ENCODE data around the gene ZG16B. TPM values are rescaled to one million over a fixed set of nuclear protein-coding genes. Genes with fewer than 3 reads are reported as not detected.

ZG16B gene
- total and polyA plus RNA-seq, 9 donors = 0.28 to 0.61 (median 0.43) TPM; not detected in 1

DNA sequence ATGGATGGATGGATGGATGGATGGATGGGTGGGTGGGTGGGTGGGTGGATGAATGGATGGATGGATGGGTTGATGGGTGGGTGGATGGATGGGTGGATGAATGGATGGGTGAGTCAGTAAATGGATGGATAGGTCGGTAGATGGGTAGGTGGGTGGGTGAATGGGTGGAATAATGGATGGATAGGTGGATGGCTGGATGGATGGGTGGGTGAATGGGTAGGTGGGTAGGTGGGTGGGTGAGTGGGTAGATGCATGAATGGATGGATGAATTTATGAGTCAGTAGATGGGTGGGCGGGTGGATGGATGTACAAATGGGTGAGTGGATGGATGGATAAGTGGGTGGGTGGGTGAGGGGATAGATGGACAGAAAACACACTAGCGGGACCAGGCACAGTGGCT is 4.9 kb downstream of the ZG16B start:
- Histone ChIP-seq H3K27ac (ENCODE audit: low read length) (no peak overlapping the region), H3K9me3 (replicated peaks; ENCODE audit: control insufficient read depth, low read depth, low read length) (no peaks in the 10 kb centered on the region), H3K4me3 (ENCODE audit: low read length) (no peak overlapping the region), H3K4me1 (ENCODE audit: control insufficient read depth, insufficient read depth, low read length) (peaks cover 6% of the 10 kb centered on the region), H3K27me3 (ENCODE audit: control insufficient read depth, insufficient read depth, low read length) (peaks cover 21% of the 10 kb centered on the region), H3K36me3 (ENCODE audit: control insufficient read depth, insufficient read depth, low read length) (no peaks in the 10 kb centered on the region)
- DNase-seq = no peak
- 62% methylated on average over 2 of the region's 3 CpGs for WGBS (ENCODE audit: insufficient coverage)

DNA sequence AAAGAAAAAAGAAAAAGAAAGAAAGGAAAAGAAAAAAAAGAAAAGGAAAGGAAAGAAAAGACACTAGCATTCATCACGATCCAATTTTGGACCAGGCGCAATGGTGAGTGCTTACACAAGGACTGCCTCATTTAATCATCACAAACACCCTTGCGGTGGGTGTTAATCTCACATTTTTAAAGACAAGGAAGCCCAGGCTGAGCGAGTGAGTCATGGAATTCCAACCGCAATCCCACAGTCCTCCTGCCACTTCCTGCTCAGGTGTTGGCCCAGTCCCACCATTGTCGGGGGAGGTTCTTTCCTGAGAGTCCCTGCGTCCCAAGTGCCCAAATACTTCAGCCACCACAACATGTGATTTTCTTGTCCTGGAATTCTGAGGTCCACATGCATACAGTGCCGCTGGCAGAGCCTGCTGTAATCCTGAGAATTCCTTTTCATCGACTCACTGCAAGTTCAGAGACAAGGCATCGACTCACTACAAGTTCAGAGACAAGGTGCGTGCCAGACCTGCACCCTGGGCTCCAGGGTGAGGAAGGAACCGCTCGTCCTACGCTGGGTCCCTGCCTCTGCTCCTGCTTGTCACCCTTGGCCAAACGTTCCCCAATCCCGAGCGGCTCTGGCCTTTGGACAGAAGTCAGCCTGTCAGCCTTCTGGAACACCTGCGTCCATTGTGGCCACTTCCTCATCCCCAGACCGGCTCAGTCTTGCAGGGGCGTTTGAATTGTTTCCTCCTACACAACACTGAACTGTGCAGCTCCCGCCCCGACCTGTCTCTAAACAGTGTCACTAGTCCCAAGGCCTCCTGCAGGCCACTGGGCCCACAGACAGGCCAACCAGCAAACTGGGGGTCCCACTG is 5.8 kb downstream of the ZG16B start:
- H3K4me3 ChIP-seq (ENCODE audit: low read length) = no peak overlapping the region
- H3K4me1 ChIP-seq (ENCODE audit: control insufficient read depth, insufficient read depth, low read length) = peaks cover 3% of the 10 kb centered on the region
- no peaks in the 10 kb centered on the region for H3K36me3 ChIP-seq (ENCODE audit: control insufficient read depth, insufficient read depth, low read length)
- H3K9me3 ChIP-seq (replicated peaks; ENCODE audit: control insufficient read depth, low read depth, low read length) = no peaks in the 10 kb centered on the region
- H3K27ac ChIP-seq (ENCODE audit: low read length) = no peak overlapping the region
- 54% methylated on average over 15 of the region's 22 CpGs for WGBS (ENCODE audit: insufficient coverage)
- H3K27me3 ChIP-seq (ENCODE audit: control insufficient read depth, insufficient read depth, low read length) = peaks cover 21% of the 10 kb centered on the region
- DNase-seq = no peak

GRCh38 chr16:2836646-2837508 is 6.8 kb downstream of the ZG16B start:
- peaks cover 21% of the 10 kb centered on the region for H3K27me3 ChIP-seq (ENCODE audit: control insufficient read depth, insufficient read depth, low read length)
- H3K4me1 ChIP-seq (ENCODE audit: control insufficient read depth, insufficient read depth, low read length) = peaks cover 6% of the 10 kb centered on the region
- no peaks in the 10 kb centered on the region for H3K36me3 ChIP-seq (ENCODE audit: control insufficient read depth, insufficient read depth, low read length)
- no peak for DNase-seq
- no peaks in the 10 kb centered on the region for H3K9me3 ChIP-seq (replicated peaks; ENCODE audit: control insufficient read depth, low read depth, low read length)
- no peak overlapping the region for H3K4me3 ChIP-seq (ENCODE audit: low read length)
- WGBS (ENCODE audit: insufficient coverage) = 93% methylated on average over 4 of the region's 13 CpGs
- H3K27ac ChIP-seq (ENCODE audit: low read length) = no peak overlapping the region

DNA sequence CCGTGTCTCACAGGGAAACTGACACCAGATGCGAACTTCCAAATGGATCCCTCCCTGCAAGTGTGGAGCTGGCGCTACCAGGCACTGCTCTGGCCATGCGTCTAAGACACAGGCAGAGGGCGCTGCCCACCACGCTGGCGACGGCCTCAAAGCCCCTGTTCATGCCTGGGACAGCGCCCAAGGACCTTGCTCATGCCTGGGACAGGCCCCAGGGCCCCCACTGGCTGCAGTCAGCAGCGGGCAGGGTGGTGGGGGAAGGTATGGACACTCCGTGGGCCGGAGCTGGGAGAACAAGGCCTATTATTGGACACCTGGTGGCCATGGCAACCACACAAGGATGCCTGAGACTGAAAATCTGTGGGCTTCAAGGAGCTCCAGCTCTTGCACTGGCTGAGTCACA is 8.8 kb downstream of the ZG16B start:
- H3K27me3 ChIP-seq (ENCODE audit: control insufficient read depth, insufficient read depth, low read length) = peaks cover 22% of the 10 kb centered on the region
- H3K36me3 ChIP-seq (ENCODE audit: control insufficient read depth, insufficient read depth, low read length) = no peaks in the 10 kb centered on the region
- peak; percentile 55 for DNase-seq
- no peak overlapping the region for H3K4me3 ChIP-seq (ENCODE audit: low read length)
- H3K9me3 ChIP-seq (replicated peaks; ENCODE audit: control insufficient read depth, low read depth, low read length) = no peaks in the 10 kb centered on the region
- peaks cover 15% of the 10 kb centered on the region for H3K4me1 ChIP-seq (ENCODE audit: control insufficient read depth, insufficient read depth, low read length)
- WGBS (ENCODE audit: insufficient coverage) = 3% methylated on average over 12 of the region's 12 CpGs
- H3K27ac ChIP-seq (ENCODE audit: low read length) = no peak overlapping the region

DNA sequence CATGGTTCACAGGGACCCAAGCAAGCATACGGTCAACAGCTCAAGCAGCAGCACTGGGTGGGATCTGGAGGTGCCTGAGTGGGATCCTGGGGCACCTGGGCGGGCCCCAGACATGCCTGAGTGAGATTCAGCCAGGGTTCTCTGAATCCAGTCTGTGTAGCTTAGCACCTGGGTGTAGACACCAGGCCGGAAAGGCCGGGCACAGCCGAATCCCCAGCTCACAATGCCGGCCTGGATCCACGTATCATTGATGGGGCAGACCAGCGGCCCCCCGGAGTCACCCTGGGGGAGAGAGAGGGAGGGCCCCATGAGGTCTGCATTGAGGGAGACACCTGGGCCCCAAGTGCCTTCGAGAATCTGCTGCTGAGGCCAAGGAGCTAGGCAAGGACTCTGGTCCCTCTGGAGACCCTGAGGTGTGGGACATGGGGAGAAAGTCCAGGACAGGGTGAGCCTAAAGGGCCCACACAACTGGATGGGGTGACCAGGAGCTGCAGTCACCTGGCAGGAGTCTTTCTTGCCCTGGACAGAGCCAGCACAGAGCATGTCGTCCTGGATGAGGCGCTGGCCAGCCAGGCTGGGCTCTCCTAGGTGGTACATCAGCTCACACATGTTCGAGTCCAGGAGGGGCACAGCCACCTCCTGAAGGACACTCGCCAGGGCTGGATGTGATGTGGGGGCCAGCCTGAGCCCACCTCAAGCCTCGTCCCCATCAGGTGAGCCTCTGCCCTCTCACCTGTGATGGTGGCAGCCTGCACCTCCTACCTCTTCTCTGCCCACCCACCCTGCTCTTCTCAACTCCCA is 9.7 kb downstream of the ZG16B start:
- H3K27ac ChIP-seq (ENCODE audit: low read length) = no peak overlapping the region
- H3K4me3 ChIP-seq (ENCODE audit: low read length) = no peak overlapping the region
- H3K9me3 ChIP-seq (replicated peaks; ENCODE audit: control insufficient read depth, low read depth, low read length) = no peaks in the 10 kb centered on the region
- no peaks in the 10 kb centered on the region for H3K36me3 ChIP-seq (ENCODE audit: control insufficient read depth, insufficient read depth, low read length)
- H3K27me3 ChIP-seq (ENCODE audit: control insufficient read depth, insufficient read depth, low read length) = peaks cover 23% of the 10 kb centered on the region
- peaks cover 15% of the 10 kb centered on the region for H3K4me1 ChIP-seq (ENCODE audit: control insufficient read depth, insufficient read depth, low read length)
- 84% methylated on average over 15 of the region's 15 CpGs for WGBS (ENCODE audit: insufficient coverage)
- DNase-seq = no peak

DNA sequence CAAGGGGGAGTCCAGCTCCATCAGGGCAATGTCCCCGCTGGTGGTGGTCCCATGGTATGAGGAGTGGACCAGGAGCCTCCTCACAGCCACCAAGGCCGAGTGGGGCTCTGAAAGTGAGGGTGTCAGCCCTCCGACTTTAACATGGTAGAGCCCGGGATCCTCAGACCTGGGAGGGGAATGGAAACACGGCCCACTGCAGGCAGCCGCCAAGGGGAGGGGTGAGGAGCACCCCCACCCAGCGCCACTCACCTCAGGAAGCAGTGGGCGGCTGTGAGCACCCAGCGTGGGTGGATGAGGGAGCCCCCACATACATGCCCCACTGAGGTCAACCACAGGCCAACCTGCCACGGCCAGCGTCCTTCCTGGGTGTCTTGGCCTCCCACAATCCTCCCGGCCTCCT is 10.8 kb downstream of the ZG16B start:
- H3K4me3 ChIP-seq (ENCODE audit: low read length) = no peak overlapping the region
- no peaks in the 10 kb centered on the region for H3K9me3 ChIP-seq (replicated peaks; ENCODE audit: control insufficient read depth, low read depth, low read length)
- WGBS (ENCODE audit: insufficient coverage) = 79% methylated on average over 11 of the region's 12 CpGs
- H3K27ac ChIP-seq (ENCODE audit: low read length) = no peak overlapping the region
- H3K27me3 ChIP-seq (ENCODE audit: control insufficient read depth, insufficient read depth, low read length) = peaks cover 19% of the 10 kb centered on the region
- peaks cover 15% of the 10 kb centered on the region for H3K4me1 ChIP-seq (ENCODE audit: control insufficient read depth, insufficient read depth, low read length)
- no peaks in the 10 kb centered on the region for H3K36me3 ChIP-seq (ENCODE audit: control insufficient read depth, insufficient read depth, low read length)
- no peak for DNase-seq

GRCh38 chr16:2841606-2842339 is 11.7 kb downstream of the ZG16B start:
- Histone ChIP-seq H3K27me3 (ENCODE audit: control insufficient read depth, insufficient read depth, low read length) (peaks cover 12% of the 10 kb centered on the region), H3K27ac (ENCODE audit: low read length) (no peak overlapping the region)

DNA sequence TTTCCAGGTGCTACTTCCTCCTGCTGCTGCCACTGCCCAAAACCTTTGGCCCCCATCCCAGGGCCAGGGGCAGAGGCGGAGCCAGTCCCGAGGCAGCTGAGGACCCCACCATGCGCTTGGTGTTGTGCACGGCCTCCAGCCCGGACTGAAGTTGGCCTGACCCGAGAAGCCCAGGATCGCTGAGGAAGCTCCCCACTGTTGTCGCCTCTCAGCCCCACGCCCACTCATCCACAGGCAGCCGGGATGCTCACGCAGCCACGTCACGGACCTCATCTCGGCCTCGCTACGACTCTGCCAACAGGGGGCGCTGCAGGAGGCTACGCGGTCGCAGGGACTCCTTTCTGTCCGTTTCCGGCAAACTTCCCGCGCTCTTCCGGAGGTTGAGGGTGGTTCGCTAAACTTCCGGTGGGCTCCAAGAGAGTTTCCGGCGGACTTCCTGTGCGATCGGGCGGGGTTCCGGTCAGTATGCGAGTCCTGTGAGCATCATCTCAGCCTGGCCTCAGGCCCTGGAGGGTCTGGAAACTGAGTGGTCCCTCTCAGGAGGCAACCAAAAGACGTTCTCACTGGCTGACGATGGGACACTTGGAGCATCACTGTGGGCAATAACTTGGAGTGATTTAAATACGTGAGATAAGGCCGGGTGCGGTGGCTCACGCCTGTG is 12.4 kb downstream of the ZG16B start:
- DNase-seq = peak; percentile 51
- H3K4me3 ChIP-seq (ENCODE audit: low read length) = peak overlapping the region; percentile 29

More at GRCh38 chr16:2841606-2842339, 11.7 kb downstream of the ZG16B start:
- Histone ChIP-seq H3K36me3 (ENCODE audit: control insufficient read depth, insufficient read depth, low read length) (no peaks in the 10 kb centered on the region), H3K9me3 (replicated peaks; ENCODE audit: control insufficient read depth, low read depth, low read length) (no peaks in the 10 kb centered on the region), H3K4me1 (ENCODE audit: control insufficient read depth, insufficient read depth, low read length) (peaks cover 15% of the 10 kb centered on the region), H3K4me3 (ENCODE audit: low read length) (peak overlapping the region; percentile 29)
- DNase-seq = no peak
- 80% methylated on average over 13 of the region's 18 CpGs for WGBS (ENCODE audit: insufficient coverage)

GRCh38 chr16:2843526-2843925 is 13.4 kb downstream of the ZG16B start:
- DNase-seq = no peak
- H3K27me3 ChIP-seq (ENCODE audit: control insufficient read depth, insufficient read depth, low read length) = peaks cover 12% of the 10 kb centered on the region

More for the DNA sequence above, 12.4 kb downstream of the ZG16B start:
- no peaks in the 10 kb centered on the region for H3K9me3 ChIP-seq (replicated peaks; ENCODE audit: control insufficient read depth, low read depth, low read length)
- WGBS (ENCODE audit: insufficient coverage) = 28% methylated on average over 36 of the region's 40 CpGs
- peaks cover 14% of the 10 kb centered on the region for H3K27me3 ChIP-seq (ENCODE audit: control insufficient read depth, insufficient read depth, low read length)
- no peak overlapping the region for H3K27ac ChIP-seq (ENCODE audit: low read length)
- peaks cover 15% of the 10 kb centered on the region for H3K4me1 ChIP-seq (ENCODE audit: control insufficient read depth, insufficient read depth, low read length)
- no peaks in the 10 kb centered on the region for H3K36me3 ChIP-seq (ENCODE audit: control insufficient read depth, insufficient read depth, low read length)

More at GRCh38 chr16:2843526-2843925, 13.4 kb downstream of the ZG16B start:
- WGBS (ENCODE audit: insufficient coverage) = 83% methylated on average over 7 of the region's 8 CpGs
- no peaks in the 10 kb centered on the region for H3K36me3 ChIP-seq (ENCODE audit: control insufficient read depth, insufficient read depth, low read length)
- no peak overlapping the region for H3K27ac ChIP-seq (ENCODE audit: low read length)
- no peaks in the 10 kb centered on the region for H3K9me3 ChIP-seq (replicated peaks; ENCODE audit: control insufficient read depth, low read depth, low read length)
- no peak overlapping the region for H3K4me3 ChIP-seq (ENCODE audit: low read length)
- peaks cover 15% of the 10 kb centered on the region for H3K4me1 ChIP-seq (ENCODE audit: control insufficient read depth, insufficient read depth, low read length)

All from muscle of leg (tissue), 11 donors.